DMS153 treated with DMSO at 0.1 percent for 48 hours (cell line): ENCODE measurements around the gene GOLGA7B.
A peak's percentile ranks its signal among the peaks of the same experiment; 100 is the strongest.

Source experiments
- DNase-seq: peaks from one replicate; lab custom pipeline; 2025; ENCODE audit not compliant: unreplicated experiment; lab: John Stamatoyannopoulos, UW

Gene GOLGA7B

DNA sequence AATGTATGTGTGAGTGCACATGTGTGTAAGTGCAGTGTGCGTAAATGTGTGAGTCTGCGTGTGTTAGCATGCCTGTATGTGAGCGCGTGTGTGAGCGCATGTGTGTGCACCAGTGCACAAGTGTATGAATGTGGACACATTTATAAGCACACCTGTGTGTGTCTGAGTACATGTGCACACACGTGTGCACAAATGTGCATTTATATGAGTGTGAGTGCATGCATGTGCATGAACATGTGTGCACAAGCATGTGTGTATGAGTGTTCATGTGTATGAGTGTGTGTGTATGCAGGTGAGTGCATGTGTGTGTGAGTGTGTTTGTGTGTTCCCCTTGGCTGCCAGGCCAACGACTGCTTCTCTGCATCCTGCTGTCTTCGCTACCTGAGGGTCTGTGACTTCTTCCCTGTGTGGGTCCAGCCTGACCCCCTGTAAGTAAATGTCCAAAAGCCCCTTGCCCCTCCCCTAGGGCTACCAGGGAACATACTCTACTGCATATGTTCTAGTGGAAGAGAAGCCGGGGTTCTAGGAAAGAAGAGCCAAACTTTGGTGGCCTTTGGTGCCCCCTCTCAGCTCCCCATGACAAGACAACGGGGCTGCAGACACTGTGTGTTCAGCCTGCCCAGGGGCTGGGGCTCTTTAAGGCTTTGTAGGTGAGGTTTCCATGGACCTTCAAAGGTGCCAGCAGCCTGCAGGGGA is 17.0 kb downstream of the GOLGA7B start:
- DNase-seq: no peak

DNA sequence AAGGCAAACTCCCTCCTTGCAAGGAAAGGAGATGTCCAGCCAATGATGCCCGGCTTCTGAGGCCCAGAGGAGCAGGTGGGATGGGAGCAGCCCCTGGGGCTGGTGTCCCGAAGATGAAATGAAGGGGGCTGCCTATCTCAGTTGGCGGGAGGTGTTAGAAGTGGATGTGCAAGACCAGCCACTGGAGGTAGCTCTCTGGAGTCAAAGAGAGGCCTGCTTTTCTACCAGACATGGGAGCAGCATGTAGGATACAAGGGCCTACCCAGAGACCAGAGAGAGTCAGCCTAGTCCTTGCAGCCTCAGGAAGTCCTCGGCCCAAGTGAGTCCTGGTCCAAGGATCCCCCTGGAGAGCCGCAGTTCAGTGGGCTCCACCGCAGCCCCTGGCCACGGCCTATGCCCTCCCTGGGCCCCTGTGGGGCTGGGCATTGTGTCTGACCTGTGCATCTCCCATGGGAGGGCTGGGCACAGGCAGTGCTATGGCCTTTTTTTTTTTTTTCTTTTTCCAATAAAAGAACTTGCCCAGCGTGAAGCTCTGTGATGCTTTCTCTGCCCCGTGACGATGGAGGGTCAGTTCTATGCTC is 17.7 kb downstream of the GOLGA7B start:
- no peak for DNase-seq

DNA sequence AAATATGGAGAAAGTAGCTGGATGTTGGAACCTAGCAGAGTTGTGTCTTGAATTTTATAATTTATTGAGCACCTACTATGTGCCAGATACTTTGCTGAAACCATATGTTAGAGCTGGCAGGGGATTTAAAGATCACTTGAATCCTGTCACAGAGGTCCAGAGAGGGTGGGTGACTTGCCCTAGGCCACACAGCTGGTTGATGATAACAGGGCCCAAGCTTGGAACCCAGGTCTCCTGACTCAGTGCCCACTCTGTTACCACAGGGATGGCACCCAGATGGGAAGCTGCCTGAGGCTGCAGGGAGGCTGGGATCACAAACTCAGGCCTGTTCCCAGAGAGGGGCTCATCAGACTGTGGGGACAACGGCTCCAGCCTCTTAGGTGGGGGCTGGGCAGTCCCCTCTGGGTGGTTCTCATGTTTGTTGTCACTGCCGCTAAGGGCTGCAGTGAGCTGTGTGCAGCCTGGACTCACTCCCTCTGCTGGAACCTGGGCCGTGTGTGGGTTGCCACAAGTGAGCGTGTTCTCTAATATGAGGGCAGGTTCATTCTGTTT is 18.6 kb downstream of the GOLGA7B start:
- no peak for DNase-seq

DNA sequence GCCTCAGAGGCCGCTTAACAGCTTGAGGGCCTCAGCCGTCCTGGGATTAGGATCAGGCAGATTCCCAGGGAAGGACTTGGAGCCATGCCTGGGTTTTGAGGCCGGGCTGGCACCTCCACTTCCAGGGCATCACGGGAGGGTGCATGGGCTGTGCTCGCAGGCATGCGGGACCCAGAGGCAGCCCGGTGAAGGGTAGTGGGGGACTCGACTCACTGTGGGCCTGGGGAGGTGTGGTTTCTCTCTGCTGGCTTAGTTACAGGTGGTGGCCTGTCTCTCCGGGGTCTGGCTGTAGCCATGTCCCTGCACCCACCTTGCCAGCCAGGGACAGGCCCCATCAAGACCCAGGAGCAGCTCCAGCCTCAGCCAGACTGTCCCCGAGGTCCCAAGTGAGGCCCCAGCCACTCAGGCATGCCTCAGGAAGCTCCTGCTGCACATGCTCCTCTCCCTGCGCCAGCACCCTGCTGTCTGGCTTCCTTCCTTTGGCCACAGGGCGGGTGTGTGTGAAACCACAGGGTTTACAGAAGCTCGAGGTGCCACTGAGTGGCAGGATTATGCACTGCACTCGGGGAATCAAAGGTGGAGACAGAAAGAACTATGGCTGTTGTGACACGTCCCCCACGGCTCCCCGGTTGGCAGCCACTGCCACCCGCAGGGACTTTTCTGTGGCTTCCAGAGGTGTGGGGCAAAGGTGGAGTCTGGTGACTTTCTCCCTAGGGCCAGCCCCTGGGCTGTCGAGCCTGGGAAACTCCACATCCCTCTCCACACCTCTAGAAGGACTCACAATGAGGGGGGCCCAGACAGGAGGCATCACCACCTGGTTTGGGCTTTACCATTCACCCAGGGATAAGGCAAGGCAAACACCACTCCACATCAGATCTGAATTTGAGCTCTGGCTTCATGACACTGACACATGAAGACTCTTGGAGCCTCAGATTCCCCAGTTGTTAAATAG is 19.7 kb downstream of the GOLGA7B start:
- peak; percentile 82 for DNase-seq

DNA sequence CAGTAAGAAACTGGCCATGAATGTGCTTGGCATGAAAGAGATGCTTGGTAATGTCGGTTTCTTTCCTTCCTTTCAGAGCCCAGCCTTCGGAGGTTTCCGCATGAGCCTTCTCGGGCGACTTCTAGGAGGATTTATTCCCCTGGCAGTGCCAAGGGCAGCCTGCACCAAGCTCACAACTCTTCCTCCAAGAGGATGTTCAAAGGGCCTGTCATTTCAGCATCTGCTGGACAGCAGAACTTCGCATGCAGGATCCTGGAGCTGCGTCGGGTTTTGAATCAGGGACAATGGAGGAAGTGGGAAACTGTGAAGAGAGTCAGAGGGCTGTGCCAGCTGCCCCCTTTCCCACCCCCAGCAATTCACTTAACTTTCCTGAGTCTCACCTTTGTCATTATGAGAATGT is 21.3 kb downstream of the GOLGA7B start:
- no peak for DNase-seq

DNA sequence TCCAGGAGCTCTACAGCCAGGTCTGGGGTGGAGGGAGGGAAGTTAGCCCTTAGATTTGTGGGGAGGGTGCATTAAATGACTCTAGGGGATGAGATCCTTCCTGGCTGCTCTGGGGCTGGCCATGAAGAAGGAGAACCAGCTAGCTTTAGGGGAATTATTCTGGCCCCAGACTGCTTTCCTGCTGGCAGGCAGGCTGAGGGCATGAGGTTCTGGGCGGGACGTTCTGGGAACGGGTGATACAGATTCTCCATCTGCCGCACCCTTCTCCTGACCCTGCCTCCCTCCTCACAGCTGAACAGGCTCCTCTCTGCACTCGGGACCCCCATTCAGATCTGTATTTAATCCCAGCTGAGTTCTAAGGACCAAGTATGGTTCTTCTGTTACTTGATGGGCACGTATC is 23.9 kb downstream of the GOLGA7B start:
- no peak for DNase-seq

DNA sequence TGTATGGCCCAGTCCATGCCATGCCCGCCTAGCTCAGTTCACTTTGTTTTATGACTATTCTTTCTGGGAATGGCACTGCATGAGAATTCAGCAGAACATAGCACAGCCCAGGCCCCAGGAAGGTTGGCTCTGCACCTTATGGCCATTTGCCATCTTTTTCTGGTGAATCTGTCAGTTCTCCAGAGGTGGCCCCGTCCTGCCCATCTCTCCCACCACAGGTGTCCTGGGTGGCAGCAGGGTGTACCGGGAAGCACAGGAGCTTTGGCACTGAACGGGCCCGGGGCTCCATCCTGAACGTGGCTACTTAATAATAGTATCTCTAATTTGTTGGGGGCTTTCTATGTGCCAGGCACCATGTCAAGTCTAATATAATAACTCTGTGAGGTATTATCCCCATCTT is 24.7 kb downstream of the GOLGA7B start:
- DNase-seq: no peak

DNA sequence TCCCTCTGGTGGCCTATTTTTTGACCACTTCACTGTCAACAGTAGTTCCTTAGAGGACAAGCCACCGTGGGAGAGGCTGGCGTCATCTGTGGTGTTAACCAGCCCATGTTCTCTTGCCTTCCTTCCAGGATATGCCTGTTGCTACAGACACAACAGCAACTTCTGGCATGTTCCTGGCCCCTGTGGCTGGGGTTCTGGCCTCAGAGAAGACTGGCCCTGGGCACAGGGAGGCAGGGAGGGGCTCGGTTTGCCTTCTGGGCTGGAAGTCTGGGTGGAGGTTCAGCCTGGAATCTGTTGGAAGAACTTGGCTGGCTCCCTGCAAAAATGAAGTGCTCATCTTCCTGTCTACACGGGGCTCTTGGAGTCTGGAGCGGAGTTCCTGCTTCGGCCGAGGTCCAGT is 25.7 kb downstream of the GOLGA7B start:
- DNase-seq: no peak

DNA sequence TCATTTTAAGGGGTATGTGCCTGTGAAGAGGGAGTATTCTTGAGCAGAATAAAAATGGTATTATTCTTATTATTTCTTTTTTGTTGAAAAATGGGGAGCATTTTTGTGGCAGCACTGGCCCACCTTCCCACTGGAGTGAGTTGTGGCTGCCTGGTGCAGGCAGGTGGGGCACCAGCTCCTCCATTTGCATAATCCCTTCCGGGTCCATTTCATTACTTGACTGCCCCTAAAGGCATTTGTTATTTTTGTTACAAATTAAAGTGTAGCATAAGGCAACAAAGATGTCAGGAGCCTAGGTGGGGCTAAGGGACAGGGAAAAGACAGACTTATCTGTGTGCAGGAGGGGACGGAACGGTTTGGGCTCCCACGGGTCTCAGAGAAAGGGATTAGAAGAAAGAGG is 26.8 kb downstream of the GOLGA7B start:
- DNase-seq: no peak

DNA sequence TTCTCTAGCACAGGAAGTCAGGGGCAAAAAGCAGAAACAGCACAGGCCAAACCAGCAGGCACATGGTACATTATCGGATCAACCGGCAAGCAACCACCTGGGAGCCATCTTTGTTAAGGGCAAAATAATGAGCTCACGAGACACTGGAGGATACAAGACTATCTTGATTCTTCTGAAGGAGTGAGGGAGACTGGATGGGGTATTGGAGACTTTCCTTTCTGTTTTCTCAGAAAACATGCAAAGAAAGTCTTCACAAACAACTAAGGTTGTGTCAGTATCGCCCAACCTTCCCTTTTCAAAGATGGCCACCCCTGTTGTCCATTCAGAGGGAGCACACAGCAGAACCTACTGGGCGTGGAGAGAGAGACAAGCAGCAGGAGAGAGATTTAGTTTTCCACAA is 29.6 kb downstream of the GOLGA7B start:
- no peak for DNase-seq

DNA sequence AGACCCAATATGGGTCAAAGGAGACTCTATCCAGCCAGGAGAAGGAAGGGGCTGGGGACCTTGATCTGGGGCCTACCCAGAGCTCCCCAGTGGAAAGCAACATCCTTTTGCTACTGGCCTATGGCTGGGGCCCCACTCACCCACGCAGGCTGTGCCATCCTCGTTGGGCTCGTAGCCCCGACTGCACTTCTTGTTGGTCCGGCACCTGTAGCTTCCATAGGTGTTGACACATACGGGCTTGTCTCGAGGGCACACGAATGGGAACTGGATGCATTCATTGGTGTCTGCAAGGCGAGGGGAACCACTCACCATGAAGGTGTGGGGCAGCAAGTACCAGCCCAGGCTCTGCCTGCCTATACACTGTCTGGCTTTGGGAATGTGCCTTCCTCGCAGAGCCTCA is 30.5 kb downstream of the GOLGA7B start:
- no peak for DNase-seq

DNA sequence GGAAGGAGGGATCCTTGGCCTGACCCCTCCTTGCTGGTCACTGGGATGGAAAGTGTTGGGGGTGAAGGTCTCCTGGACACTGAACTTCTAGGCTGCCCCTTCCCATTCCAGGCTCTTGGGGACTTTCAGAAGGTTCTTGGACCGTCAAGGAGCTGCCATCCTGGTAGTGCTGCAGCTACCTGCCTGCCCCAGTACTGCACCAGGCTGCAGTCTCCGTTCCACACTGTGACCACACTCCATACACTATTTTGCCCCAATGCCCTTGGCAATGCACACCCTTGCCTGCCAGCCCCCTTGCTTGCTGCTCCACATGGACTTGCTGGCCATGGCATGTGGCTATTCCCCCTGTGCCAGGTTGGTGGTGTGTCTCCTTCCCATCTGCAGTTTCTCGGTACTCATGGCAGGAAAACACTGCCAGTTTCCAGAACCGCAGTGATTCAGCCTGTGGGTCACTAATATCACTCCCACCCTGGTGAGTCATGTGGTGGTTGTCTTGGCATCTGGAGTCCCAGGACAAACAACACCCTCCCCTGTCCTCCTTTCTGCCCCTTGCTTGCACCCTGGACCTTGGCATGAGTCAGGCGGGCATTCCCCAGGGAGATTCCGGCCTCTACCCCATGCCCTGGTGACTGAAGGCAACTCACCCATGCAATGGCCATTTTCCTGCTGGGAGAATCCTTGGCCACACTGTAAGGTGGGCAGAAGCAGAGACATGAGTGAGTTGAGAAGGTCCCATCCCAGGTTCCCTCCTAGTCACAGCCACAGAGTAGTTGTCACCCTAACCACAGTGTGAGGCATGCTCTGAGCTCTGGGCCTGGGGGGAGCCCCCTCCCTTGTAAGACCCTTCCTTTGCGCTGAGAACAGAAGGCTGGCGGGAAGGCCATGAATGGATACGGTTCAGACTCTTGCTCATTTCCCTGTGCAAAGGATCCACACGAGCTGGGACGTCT is 32.8 kb downstream of the GOLGA7B start:
- DNase-seq: no peak

DNA sequence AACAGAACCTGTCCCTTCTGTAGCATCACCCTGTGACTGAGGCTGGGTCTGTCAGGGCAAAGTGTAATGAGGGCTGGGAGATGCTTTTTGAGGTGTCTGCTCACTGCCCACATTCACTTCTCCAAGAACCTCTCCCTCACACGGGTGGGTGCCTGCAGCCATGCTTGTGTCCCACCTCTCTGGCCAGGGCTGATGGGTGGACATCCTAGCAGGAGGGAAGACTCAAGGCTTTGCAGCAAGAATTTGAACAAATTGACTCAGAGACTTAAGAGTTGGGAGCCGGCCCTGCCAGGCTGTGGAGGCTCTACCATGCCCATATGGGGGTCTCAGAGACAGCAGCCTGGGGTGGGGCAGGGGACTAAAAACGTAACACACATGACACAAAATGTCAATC is 33.4 kb downstream of the GOLGA7B start:
- no peak for DNase-seq

DNA sequence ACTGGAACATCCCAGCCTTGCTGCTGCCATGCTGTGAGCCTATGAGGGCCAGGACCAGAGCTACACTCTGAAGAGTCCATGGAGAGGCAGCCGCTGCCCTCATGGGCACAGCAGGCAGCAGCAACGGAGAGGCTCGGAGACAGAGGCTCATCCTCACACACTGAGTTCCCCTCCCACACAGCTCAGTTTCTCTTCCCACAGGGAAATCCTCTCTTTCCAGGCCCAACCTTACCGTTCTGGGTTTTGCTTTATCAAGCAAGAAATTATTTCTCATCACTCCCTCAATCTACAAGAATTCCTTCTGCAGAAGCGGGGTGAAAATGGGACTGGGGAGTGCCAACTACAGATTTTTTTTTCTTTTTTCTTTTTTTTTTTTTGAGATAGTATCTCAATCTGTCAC is 36.6 kb downstream of the GOLGA7B start:
- DNase-seq: no peak

DNA sequence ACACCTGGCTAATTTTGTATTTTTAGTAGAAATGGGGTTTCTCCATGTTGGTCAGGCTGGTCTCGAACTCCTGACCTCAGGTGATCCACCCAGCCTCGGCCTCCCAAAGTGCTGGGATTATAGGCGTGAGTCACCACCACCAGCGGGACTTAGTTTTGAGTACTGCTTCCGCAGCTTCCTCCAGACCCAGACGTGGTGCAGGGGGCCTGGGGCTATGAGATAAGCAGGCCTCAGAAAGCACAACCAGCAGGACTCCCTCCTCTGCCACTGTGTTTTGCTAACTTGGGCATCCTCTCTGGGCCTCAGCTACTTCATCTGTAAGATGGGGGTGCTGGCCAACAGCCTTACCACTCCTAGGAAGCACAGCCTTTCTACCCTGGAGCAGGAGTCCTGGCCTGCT is 37.8 kb downstream of the GOLGA7B start:
- no peak for DNase-seq

DNA sequence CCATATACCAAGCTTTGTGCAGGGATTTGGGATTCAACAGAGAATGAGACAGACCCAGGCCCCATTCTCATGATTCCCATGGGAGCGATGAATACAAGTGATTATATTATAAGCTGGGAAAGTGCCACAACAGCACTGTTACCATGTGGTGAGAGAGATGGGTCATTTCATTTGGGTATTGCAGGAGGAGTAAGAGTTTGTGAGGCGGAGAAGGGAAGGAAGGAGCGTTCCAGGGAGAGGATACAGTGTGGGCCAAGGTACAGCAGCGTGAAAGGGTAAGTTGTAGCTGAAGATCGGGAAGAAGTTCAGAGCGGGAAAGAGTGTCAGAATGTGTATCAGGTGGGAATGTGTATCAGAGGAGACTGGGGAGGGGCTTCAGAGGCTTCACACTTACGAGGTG is 38.5 kb downstream of the GOLGA7B start:
- no peak for DNase-seq

DNA sequence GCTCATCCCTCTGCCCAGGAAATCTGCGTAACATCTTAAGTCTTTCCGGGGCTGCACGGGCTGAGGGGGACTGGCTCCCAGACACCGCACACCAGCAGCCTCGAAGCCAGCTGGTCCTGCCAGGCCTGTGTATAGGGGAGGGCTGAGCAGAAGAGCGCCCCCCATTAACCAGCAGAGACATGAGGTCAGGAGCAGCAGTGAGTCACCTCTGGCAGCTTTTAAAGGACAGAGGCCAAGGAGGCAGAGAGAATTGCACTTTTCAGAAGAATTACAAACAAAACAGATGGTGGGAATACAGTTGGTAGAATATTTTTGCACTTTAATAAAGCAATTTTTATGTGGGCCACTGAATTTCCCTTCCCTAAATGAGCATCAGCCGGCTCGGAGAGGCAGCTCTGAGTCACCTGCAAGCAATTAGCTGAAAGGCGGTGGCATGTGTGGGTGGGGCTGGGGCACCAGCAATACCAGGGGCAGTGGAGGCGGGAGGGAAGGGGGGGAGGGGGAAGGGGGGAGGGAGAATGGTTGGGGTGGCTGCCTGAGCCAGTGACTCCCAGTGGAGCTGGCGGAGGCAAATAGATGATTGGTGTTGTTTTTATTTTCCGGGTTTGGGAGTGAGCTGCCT is 39.1 kb downstream of the GOLGA7B start:
- DNase-seq: peak; percentile 56

DNA sequence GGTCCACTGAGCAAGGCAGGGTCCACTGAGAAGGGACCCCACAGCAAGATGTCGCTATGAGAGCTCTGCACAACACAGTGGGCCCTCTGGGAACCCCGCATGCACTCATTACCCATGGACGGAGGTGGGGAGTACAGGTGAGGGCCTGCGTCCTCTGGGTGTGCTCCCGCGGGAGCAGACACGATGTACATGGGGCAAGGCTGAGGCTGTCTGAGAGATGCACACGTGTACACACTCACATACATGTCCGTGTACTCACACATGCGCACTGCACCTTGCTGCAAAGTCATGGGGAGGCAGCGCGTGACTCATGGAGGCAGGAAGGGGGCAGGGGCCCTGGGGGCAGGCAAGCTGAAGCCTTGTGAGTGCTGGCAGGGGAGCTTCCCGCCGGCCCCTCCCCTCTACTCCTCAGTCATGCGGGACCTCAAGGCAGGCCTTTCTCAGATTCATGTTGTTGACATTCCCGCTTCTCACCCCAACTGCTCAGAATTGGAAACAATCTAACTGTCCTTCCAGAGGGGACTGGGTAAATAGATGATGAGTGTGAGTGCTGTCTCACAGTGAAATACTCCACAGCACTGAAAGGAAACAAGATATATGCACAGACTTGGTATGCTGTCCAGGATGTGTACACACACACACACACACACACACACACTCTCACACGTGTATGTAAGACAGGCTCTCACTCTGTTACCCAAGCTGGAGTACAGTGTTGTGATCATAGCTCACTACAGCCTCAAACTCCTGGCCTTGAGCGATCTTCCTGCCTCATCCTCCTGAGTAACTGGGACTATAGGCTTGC is 40.0 kb downstream of the GOLGA7B start:
- DNase-seq: peak; percentile 19

DNA sequence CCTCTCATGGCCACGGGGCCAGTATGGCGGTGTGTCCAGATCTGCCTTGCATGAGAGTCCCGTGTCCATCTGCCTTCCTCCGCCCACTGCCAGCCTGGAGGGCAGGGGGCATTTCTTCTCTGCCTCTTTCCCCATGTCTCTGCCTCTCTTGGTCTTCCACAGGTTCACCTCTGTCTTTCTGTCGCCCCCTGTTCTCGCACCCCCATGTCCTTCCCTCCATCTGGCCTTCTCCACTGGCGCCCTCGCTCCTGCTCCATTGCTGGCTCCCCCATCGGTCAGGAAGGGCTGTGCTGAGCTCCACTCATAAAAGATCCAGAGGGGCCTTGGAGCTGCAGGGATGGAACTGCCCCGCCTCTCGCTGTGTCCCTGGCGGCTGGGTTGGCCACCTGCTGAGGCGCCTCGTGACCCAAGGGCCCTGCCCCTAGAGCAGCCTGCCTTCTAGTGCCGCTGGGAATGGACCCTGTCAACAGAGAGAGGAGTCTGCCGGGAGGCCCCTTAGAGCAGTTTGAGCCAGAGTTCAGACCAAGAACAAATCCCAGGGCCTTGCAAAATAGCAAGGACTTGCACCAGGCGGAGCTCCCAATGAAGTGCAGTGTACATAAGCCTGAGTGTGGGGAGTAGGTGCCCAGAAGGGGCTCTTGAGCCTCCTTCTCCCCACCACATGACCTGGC is 42.0 kb downstream of the GOLGA7B start:
- DNase-seq: no peak
